Measurements from ENCODE around the gene AKR1C2. TPM values are rescaled to one million over a fixed set of nuclear protein-coding genes. Genes with fewer than 3 reads are reported as not detected.
"Not testable (repeated sequence)": the region's sequence is repeated elsewhere in the genome, so short reads cannot be mapped to it uniquely, and the experiment has no call there.

Gene AKR1C2
- total RNA-seq, 1 donor from 2014 or later, result 0.41 TPM

DNA sequence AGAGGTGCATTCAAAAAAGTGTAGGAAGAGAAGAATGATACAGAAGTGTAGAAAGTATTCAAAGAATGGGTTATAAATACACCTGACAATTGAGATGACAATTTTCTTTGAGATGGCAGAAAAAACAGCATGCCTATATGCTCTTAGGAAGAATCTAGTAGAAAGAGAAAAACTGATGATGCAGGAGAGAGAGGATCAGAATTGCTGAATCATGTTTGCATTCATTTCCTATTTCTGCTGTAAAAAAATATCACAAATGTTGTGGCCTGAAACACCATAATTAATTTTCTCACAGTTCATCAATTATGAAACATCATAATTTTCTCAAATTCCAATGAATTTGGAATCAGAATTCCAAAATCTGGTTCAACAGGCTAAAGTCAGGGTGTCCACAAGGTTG, 50.3 kb downstream of the AKR1C2 start:
- H3K4me3 ChIP-seq (ENCODE audit: insufficient read depth, low read depth, low read length), result no peak overlapping the region
- no peaks in the 10 kb centered on the region for H4K20me1 ChIP-seq (ENCODE audit: insufficient read depth, low read length)
- H3K79me2 ChIP-seq (ENCODE audit: insufficient read depth, low read length), result no peaks in the 10 kb centered on the region
- no peak for DNase-seq (ENCODE audit: low read depth)
- no peaks in the 10 kb centered on the region for H3K4me1 Mint-ChIP-seq (ENCODE audit: low read depth, unreplicated experiment)
- H2AFZ ChIP-seq (ENCODE audit: low read depth, low read length), result no peak overlapping the region
- no peaks in the 10 kb centered on the region for H3K36me3 ChIP-seq (ENCODE audit: insufficient read depth, low read length)
- no peak overlapping the region for H3K9ac ChIP-seq (ENCODE audit: low read length)
- H3K27ac ChIP-seq (ENCODE audit: low read depth, low read length), result no peak overlapping the region
- no peaks in the 10 kb centered on the region for H3K4me1 ChIP-seq (ENCODE audit: insufficient read depth, low read length)
- no peaks in the 10 kb centered on the region for H3K9me3 ChIP-seq (ENCODE audit: insufficient read depth, low read depth, low read length)
- no peak overlapping the region for H3K4me2 ChIP-seq (ENCODE audit: low read length)
- H3K27me3 ChIP-seq (ENCODE audit: insufficient read depth, low read length), result no peaks in the 10 kb centered on the region
- H3K27ac Mint-ChIP-seq (ENCODE audit: unreplicated experiment), result no peak overlapping the region
- H3K4me3 Mint-ChIP-seq (ENCODE audit: unreplicated experiment), result no peak overlapping the region
- FAIRE-seq, result no peak
- H3K9me3 Mint-ChIP-seq (ENCODE audit: unreplicated experiment), result no peaks in the 10 kb centered on the region
- TF ChIP-seq, protein P1, sequence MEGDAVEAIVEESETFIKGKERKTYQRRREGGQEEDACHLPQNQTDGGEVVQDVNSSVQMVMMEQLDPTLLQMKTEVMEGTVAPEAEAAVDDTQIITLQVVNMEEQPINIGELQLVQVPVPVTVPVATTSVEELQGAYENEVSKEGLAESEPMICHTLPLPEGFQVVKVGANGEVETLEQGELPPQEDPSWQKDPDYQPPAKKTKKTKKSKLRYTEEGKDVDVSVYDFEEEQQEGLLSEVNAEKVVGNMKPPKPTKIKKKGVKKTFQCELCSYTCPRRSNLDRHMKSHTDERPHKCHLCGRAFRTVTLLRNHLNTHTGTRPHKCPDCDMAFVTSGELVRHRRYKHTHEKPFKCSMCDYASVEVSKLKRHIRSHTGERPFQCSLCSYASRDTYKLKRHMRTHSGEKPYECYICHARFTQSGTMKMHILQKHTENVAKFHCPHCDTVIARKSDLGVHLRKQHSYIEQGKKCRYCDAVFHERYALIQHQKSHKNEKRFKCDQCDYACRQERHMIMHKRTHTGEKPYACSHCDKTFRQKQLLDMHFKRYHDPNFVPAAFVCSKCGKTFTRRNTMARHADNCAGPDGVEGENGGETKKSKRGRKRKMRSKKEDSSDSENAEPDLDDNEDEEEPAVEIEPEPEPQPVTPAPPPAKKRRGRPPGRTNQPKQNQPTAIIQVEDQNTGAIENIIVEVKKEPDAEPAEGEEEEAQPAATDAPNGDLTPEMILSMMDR (IDR thresholded peaks at IDR 0.05; ENCODE audit: insufficient read depth, low read depth, low read length), result no peak
- TF ChIP-seq EZH2 (IDR thresholded peaks at IDR 0.05; ENCODE audit: insufficient read depth, low read length), result no peak
- H3K36me3 Mint-ChIP-seq (ENCODE audit: low read depth, unreplicated experiment), result no peaks in the 10 kb centered on the region
- H3K27me3 Mint-ChIP-seq (ENCODE audit: low read depth, unreplicated experiment), result peaks cover 3% of the 10 kb centered on the region

DNA sequence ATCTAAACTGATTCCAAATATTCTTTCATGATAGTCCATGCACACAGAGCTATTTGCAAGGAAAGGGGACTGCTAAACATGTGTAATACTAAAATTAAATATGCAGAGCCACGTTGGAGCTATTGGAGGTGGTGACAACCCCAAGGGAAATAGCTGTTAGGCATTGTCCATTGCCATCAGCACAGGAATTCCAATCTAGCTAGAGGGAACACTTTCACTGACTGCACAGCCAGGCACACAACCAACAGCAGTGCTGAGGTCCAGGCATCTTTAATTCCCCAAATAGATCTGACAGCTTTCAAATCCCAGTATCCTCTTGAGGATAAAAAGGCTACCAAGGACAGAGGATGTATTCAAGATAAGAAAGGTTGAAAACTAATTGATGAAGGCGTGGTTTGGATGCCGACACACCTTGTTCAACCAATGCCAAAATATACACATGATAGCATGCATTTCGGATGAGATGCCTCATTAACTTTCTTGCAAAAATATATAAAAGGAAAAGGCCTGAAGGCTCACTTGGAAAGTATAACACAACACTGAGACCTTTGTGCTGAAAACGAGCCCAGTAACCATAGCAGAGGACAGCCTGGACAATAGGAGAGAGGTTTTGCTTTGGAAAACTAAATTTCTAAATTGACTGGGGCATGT, 52.0 kb downstream of the AKR1C2 start:
- FAIRE-seq; DNase-seq (ENCODE audit: low read depth); H3K4me1 ChIP-seq (ENCODE audit: insufficient read depth, low read length); H3K9me3 ChIP-seq (ENCODE audit: insufficient read depth, low read depth, low read length); H3K36me3 Mint-ChIP-seq (ENCODE audit: low read depth, unreplicated experiment); H3K4me3 Mint-ChIP-seq (ENCODE audit: unreplicated experiment); H3K27ac ChIP-seq (ENCODE audit: low read depth, low read length); H4K20me1 ChIP-seq (ENCODE audit: insufficient read depth, low read length); H3K27me3 ChIP-seq (ENCODE audit: insufficient read depth, low read length); H3K4me1 Mint-ChIP-seq (ENCODE audit: low read depth, unreplicated experiment); H3K27me3 Mint-ChIP-seq (ENCODE audit: low read depth, unreplicated experiment); H3K4me2 ChIP-seq (ENCODE audit: low read length); H3K9me3 Mint-ChIP-seq (ENCODE audit: unreplicated experiment); H3K4me3 ChIP-seq (ENCODE audit: insufficient read depth, low read depth, low read length); H2AFZ ChIP-seq (ENCODE audit: low read depth, low read length); H3K27ac Mint-ChIP-seq (ENCODE audit: unreplicated experiment); H3K36me3 ChIP-seq (ENCODE audit: insufficient read depth, low read length); H3K9ac ChIP-seq (ENCODE audit: low read length); H3K79me2 ChIP-seq (ENCODE audit: insufficient read depth, low read length): not testable (repeated sequence)

DNA sequence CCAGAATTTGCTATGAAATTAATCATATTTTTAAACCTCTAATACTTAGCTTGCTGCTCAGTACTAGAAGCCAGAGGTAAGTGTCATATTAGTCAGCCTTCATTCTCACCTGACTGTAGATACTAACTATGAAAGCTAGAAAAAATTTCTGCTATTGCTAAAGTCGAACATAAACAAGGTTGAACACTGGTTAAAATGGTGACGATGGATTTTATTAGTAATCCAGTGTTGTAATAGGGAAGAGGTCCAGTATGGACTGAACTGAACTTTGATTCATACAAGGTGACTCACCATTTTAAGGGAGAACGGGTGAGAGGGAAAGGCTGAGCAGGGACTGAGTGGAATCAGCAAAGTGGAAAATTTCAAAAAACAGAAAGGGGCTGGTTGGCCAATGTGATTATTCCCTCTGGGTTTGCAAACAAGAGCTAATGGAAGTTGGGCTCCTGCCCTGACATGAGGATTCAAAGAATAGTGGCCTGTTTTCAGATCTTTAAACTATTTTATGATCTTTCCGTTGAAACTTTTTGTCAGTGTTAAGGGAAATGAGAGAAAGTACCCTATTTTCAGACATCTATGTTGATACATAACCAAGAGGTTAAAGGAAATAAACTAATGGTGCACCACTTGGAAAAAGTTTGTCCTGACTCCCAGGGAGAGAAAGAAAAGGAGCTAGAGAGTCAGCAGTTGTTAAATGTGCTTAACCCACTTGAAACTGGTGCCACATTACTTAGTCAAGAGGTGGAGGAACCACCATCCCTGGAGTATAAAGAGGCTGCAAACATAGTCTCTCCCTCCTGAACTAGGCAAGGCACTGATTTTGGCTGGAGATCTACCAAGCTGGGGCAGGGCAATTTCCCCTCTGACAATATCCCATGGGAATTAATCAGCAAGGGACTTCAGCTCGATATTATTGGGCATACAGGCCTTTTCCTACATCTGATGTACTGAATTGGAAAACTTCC, 55.7 kb downstream of the AKR1C2 start:
- DNase-seq (ENCODE audit: low read depth) (peak; percentile 85), FAIRE-seq (no peak)
- Histone ChIP-seq H3K9ac (ENCODE audit: low read length) (no peak overlapping the region), H3K36me3 (ENCODE audit: insufficient read depth, low read length) (no peaks in the 10 kb centered on the region), H2AFZ (ENCODE audit: low read depth, low read length) (no peak overlapping the region), H3K9me3 (ENCODE audit: insufficient read depth, low read depth, low read length) (no peaks in the 10 kb centered on the region), H3K4me3 (ENCODE audit: insufficient read depth, low read depth, low read length) (no peak overlapping the region), H3K79me2 (ENCODE audit: insufficient read depth, low read length) (no peaks in the 10 kb centered on the region), H3K4me2 (ENCODE audit: low read length) (no peak overlapping the region), H3K27me3 (ENCODE audit: insufficient read depth, low read length) (no peaks in the 10 kb centered on the region), H3K27ac (ENCODE audit: low read depth, low read length) (peak overlapping the region; percentile 8), H4K20me1 (ENCODE audit: insufficient read depth, low read length) (no peaks in the 10 kb centered on the region), H3K4me1 (ENCODE audit: insufficient read depth, low read length) (peaks cover 2% of the 10 kb centered on the region)
- Mint-ChIP-seq H3K4me3 (ENCODE audit: unreplicated experiment) (no peak overlapping the region), H3K36me3 (ENCODE audit: low read depth, unreplicated experiment) (no peaks in the 10 kb centered on the region), H3K9me3 (ENCODE audit: unreplicated experiment) (no peaks in the 10 kb centered on the region), H3K4me1 (ENCODE audit: low read depth, unreplicated experiment) (peaks cover 9% of the 10 kb centered on the region), H3K27me3 (ENCODE audit: low read depth, unreplicated experiment) (peaks cover 3% of the 10 kb centered on the region), H3K27ac (ENCODE audit: unreplicated experiment) (no peak overlapping the region)
- no peak for TF ChIP-seq EZH2 (IDR thresholded peaks at IDR 0.05; ENCODE audit: insufficient read depth, low read length)
- TF ChIP-seq, protein P1 (IDR thresholded peaks at IDR 0.05; ENCODE audit: insufficient read depth, low read depth, low read length), result no peak
